Stimulated activated naive CD8-positive, alpha-beta T cell treated with anti-CD3 and anti-CD28 coated beads, Interleukin-15, amount 100 ng/mL, for 72 hours (primary cell): Measurements from ENCODE around the gene CEBPG.

ENCODE experiments used
- ATAC-seq: fragments of 150-1000 bp; cut with Tn5 transposase; 2 replicates; pipeline ENCODE4 v1.10.0; 2021; ENCODE audit warnings: mild to moderate bottlenecking, moderate library complexity
- DNase-seq, 2 donors: peaks; one replicate each; pipeline ENCODE4 v3.0.0; 2021 to 2022
- H3K27ac Mint-ChIP-seq, 2 donors: one replicate each; pipeline ENCODE4 v1.8.0; 2022; ENCODE audit warnings: mild to moderate bottlenecking in 2 of 2, mixed read lengths in 2 of 2, moderate library complexity in 2 of 2
- H3K27me3 Mint-ChIP-seq: one replicate; pipeline ENCODE4 v1.8.0; 2022; ENCODE audit warnings: mixed read lengths
- H3K4me1 Mint-ChIP-seq: one replicate; pipeline ENCODE4 v1.8.0; 2022; ENCODE audit warnings: mild to moderate bottlenecking, mixed read lengths
- H3K4me3 Mint-ChIP-seq, 2 donors: one replicate each; pipeline ENCODE4 v1.8.0; 2022; ENCODE audit warnings: mild to moderate bottlenecking in 2 of 2, mixed read lengths in 2 of 2, moderate library complexity in 1 of 2
- H3K9me3 Mint-ChIP-seq, 2 donors: one replicate each; pipeline ENCODE4 v1.8.0; 2022; ENCODE audit warnings: mixed read lengths in 2 of 2

Gene CEBPG

DNA sequence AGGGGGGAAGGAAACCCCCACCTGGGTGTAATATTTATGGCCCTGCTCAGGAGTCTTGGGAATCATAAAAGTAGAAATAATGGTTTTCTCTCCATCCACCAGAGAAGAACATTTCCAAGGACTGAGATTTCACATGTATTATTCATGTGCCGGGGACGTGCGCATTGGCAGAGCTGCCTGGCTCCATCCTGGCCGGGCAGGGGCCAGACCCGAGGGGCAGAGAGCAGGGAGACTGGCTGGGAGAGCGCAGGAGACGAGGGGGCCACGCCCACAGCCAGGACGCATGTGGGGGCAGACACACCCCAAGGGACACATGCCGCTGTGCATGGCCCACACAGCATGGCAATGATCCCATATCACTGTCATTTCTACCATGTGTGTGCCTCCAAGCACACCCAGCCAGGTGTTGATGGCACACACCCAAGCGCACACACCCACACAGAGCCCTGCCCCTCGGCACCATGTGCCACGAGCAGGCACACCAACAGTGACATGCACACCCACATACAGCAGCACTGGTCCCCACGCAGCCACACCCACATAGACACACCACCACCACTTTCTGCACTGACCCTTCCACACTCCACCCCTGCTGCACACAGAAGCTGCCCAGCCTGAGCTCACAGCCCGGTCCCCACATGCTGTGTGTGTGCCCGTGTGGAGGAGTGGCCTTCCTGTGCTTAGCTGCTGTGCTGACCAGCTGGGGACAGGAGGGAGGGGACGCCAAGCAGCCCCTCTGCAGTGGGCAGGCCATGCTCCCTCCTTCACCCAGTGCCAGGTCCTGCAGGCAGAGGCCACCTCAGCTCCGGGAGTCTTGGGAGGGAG, 39.3 kb downstream of the CEBPG start:
- Mint-ChIP-seq H3K27ac (peak overlapping the region in 1 of 2 donors; percentile 34), H3K9me3 (no peaks in the 10 kb centered on the region), H3K27me3 (no peaks in the 10 kb centered on the region), H3K4me1 (peaks cover 13% of the 10 kb centered on the region), H3K4me3 (no peak overlapping the region)
- DNase-seq (no peak), ATAC-seq (no peak)

GRCh38 chr19:33413426-33413725, 39.9 kb downstream of the CEBPG start:
- ATAC-seq = no peak
- H3K4me3 Mint-ChIP-seq = no peak overlapping the region
- H3K4me1 Mint-ChIP-seq = peaks cover 13% of the 10 kb centered on the region
- H3K27me3 Mint-ChIP-seq = no peaks in the 10 kb centered on the region
- H3K9me3 Mint-ChIP-seq = no peaks in the 10 kb centered on the region
- DNase-seq = no peak
- no peak overlapping the region for H3K27ac Mint-ChIP-seq

DNA sequence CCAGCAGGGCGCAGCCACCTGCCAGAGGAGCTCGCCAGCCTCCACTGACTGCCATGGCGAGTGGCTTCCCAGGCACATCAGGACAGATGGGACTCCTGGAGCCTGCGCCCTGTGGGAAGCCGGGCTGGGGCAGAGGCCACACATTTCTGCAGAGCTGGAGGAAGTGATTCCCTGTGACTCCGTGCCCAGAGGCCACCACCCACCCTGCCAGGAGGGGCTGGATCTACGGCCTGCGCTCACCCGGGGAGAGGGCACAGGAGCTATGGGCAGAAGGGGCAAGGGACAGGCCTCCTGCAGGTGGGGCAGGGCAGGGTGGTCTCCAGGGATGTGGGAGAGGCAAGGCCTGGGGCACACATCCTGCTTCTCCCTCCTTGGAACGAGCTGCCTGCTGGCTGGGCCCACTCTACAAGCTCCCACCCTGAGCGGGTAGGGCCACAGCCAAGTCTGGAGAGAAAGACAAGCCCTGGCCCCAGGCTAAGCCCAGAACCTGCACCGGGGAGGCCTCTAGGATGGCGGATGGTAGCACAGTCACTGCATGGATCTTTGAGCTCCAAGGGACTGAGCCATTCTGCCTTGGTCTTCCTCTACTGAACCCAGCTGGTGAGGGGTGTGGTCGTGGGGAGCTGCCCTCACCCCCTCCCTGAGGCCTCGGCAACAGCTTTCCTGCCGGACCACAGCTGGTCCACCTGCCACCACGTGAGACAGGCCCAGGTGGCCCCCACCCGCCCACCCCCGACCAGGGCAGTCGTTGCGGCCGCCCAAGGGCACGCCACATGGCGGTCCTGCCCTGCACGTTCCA, 40.6 kb downstream of the CEBPG start:
- Mint-ChIP-seq H3K9me3 (no peaks in the 10 kb centered on the region), H3K27ac (no peak overlapping the region), H3K27me3 (no peaks in the 10 kb centered on the region), H3K4me1 (peaks cover 13% of the 10 kb centered on the region), H3K4me3 (no peak overlapping the region)
- ATAC-seq = no peak
- no peak for DNase-seq

DNA sequence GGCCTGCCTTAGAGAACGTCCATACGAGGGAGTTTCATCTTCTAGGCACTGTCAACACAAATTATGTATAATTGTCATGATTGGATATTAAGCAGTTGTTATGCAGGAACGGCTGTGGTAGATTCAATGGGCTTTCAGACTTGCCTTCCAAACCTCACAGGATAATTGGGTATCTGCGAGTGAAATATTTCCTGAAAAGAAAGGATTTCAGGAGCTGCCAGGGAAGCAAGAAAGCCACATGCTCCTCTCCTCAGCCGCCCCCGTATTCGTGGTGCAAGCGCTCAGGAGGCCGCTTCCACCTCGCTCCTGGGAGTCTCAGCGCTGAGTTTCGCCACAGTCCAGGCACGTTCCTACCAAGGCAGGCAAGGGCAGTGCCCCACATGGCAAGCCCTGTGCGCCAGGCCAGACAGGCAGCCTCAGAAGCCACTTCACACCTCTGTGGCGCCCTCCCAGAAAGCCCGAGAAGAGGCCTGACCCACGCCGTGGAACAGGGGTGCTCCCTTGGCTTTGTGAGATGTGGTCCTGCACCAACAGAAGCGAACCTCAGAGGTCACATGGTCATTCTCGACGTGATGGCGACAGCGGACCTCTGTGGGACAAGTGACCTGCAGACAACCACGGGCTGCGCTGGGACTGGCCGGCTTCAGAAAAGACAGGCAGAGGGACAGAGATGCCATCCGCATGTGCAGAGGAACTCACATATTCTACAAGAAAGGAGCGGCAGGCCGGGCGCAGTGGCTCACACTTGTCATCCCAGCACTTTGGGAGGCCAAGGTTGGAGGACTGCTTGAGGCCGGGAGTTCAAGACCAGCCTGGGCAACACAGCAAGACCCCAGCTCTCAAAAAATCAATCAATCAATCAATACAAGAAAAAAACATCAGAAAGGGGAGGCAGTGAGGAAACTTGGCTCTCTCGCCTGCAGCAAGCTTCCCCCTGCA, 41.4 kb downstream of the CEBPG start:
- H3K4me1 Mint-ChIP-seq = peaks cover 13% of the 10 kb centered on the region
- H3K27me3 Mint-ChIP-seq = no peaks in the 10 kb centered on the region
- ATAC-seq (no peak), DNase-seq (no peak)
- H3K4me3 Mint-ChIP-seq = no peak overlapping the region
- H3K27ac Mint-ChIP-seq = no peak overlapping the region
- H3K9me3 Mint-ChIP-seq = no peaks in the 10 kb centered on the region

DNA sequence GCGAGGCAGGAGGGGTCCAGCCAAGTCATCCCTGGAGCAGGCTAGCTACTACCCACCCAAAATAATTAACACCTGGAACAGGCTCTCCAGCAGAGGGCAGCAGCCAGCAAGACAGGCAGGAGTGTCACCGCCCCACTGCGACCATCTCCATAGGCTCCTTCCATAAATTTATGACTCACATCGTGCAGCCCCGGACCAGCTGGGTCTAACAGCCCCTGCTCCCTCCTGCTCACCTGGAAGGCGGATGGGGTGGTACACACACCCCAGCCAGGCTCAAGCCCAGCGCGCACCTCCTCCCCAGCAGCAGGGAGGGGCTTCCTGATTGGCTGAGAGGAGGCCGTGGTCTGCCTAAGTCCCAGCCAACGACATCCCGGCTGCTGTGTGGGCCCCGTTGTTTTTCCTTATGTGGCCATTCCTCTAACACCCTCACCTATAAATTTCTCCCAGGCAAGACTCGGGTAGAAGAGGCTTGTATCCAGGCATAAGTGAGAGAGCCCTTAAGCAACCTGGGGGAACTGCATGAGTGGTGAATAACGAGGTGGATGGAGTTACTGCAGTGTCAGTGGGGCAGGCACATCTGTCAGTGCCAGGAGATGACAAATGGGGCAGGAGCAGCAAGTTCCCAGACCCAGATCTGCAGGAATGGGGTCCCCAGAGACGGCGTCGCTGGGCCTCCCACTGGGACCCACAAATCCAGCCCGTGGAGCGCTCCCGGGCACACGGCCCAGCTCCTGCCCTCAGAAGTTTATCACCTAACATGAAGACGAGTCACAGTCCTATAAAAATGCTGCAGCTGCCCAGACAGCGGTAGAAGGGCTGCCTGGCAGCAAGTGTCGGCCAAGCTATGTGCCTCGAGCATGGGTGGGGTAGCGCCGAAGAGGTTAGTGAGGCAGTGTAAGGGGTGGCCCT, 43.1 kb downstream of the CEBPG start:
- peaks cover 13% of the 10 kb centered on the region for H3K4me1 Mint-ChIP-seq
- DNase-seq (peak; percentile 61 to 70), ATAC-seq (peak; percentile 77)
- no peaks in the 10 kb centered on the region for H3K27me3 Mint-ChIP-seq
- H3K4me3 Mint-ChIP-seq = peak overlapping the region in 1 of 2 donors; percentile 67
- no peaks in the 10 kb centered on the region for H3K9me3 Mint-ChIP-seq
- H3K27ac Mint-ChIP-seq = peak overlapping the region in 1 of 2 donors; percentile 10

DNA sequence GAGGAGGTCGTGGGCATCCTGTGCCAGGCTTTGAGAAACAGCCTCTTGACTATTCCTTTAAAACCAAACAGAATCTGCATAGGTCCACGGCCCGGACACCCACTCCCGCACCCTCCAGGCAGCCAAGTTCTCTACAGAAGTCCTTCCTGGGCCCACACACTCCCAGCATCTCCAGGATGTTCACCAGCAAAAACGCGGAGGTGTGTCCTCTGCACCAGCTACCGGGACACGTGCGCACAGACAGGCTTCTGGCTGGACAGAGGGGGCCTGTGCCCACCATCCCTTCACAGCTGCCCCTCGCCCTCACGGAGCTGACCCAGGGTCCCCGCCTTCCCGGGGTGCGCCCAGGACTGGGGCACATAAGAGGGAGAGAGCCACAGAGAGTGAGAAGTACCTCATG, 44.2 kb downstream of the CEBPG start:
- Mint-ChIP-seq H3K27ac (no peak overlapping the region), H3K27me3 (no peaks in the 10 kb centered on the region), H3K4me3 (no peak overlapping the region), H3K4me1 (peaks cover 13% of the 10 kb centered on the region), H3K9me3 (no peaks in the 10 kb centered on the region)
- no peak for ATAC-seq
- DNase-seq = no peak

- DNase-seq = no peak
- no peak for ATAC-seq
- H3K27ac Mint-ChIP-seq = no peak overlapping the region
- H3K4me1 Mint-ChIP-seq = peaks cover 13% of the 10 kb centered on the region
- no peaks in the 10 kb centered on the region for H3K9me3 Mint-ChIP-seq
- H3K4me3 Mint-ChIP-seq = no peak overlapping the region
- no peaks in the 10 kb centered on the region for H3K27me3 Mint-ChIP-seq
Measured at GRCh38 chr19:33418461-33418860, 45.0 kb downstream of the CEBPG start.

DNA sequence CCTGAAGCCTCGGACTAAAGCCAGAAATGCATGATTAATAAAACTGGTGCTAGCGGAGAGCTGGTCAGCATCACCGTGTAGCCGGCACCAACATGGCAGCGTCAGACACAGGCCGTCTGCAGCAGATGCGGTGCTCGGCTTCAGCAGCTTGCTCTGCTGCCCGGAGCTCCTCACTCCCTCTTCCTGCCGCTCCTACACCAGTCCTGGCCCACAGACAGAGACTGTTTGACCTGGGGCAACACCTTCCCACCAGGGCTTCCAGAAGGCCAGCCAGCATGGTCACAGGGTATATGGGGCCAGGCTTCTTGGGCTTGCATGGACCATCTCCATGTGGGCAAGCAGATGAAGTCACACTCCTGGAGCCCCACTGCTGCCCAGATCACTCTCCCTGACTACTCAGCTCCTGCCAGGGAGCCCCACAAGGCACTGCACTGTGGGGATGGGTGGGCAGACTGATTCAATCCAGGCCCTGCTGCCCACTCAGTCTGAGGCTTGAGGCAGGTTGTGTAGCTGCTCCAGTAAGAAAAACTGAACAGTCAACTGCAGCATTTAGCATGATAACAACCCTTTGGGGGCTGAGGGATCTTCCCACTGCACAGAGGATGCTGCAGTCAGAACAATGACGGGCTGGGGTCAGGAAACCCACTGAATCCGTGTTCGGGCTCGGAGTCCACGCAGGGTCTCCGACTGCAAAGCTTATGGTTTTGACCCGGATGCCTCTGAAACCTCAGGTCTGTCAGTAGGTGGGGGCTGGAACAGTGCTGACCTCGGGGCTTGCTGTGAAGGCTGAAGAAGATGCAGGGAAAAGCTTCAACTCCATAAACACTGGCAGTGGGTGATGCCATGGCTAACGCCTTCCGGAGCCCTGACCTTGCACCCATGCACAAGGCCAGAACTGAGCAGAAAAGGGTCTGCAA, 45.6 kb downstream of the CEBPG start:
- no peak for ATAC-seq

DNA sequence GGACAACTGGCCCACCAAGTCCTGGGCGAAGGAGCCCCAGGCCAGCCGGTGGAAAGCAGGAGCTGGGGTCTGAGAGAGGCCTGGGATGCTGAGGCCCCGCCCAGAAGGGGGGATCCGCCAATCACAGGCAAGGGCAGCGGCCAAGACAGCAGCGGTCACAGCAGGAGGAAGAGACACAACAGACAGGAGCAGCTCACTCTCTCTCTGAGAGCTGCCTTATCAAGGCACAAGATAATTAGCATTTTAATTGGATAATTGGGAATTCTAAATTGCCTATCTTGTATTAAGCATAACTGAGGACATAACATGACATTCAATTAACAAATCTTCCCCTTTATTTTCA, 46.2 kb downstream of the CEBPG start:
- H3K4me1 Mint-ChIP-seq = peaks cover 13% of the 10 kb centered on the region
- no peak overlapping the region for H3K4me3 Mint-ChIP-seq
- no peaks in the 10 kb centered on the region for H3K9me3 Mint-ChIP-seq
- H3K27me3 Mint-ChIP-seq = no peaks in the 10 kb centered on the region
- DNase-seq (no peak), ATAC-seq (no peak)
- H3K27ac Mint-ChIP-seq = no peak overlapping the region

More for the DNA sequence above, 45.6 kb downstream of the CEBPG start:
- H3K27ac Mint-ChIP-seq = no peak overlapping the region
- no peak for DNase-seq
- H3K4me1 Mint-ChIP-seq = peaks cover 13% of the 10 kb centered on the region
- H3K4me3 Mint-ChIP-seq = no peak overlapping the region
- no peaks in the 10 kb centered on the region for H3K27me3 Mint-ChIP-seq
- no peaks in the 10 kb centered on the region for H3K9me3 Mint-ChIP-seq

- Mint-ChIP-seq H3K9me3 (no peaks in the 10 kb centered on the region), H3K27me3 (no peaks in the 10 kb centered on the region), H3K4me3 (no peak overlapping the region), H3K4me1 (peaks cover 12% of the 10 kb centered on the region), H3K27ac (no peak overlapping the region)
- no peak for ATAC-seq
- no peak for DNase-seq
Measured at GRCh38 chr19:33420821-33421220, 47.3 kb downstream of the CEBPG start.

DNA sequence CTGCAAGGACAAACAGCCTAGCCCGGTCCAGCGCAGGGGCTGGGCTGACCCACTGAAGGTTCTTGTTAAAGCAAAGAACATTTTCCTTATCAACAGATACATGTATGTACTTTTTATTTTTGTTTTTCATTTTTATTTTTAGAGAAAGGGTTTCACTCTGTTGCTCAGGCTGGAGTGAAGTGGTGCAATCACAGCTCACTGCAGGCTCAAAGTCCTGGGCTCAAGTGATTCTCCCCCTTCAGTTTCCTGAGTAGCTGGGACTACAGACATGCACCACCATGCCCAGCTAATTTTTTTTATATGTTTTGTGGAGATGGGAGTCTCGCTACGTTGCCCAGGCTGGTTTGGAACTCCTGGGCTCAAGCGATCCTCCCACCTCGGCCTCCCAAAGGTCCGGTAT, 47.9 kb downstream of the CEBPG start:
- no peak for ATAC-seq
- Mint-ChIP-seq H3K4me1 (peaks cover 6% of the 10 kb centered on the region), H3K27me3 (no peaks in the 10 kb centered on the region), H3K27ac (no peak overlapping the region), H3K9me3 (no peaks in the 10 kb centered on the region), H3K4me3 (no peak overlapping the region)
- no peak for DNase-seq

GRCh38 chr19:33422369-33423180, 49.1 kb downstream of the CEBPG start:
- no peaks in the 10 kb centered on the region for H3K4me1 Mint-ChIP-seq

GRCh38 chr19:33424181-33424580, 50.7 kb downstream of the CEBPG start:
- ATAC-seq = no peak
- no peak for DNase-seq
- Mint-ChIP-seq H3K9me3 (no peaks in the 10 kb centered on the region), H3K4me3 (no peak overlapping the region), H3K27ac (peak overlapping the region in 1 of 2 donors; percentile 14), H3K27me3 (no peaks in the 10 kb centered on the region), H3K4me1 (no peaks in the 10 kb centered on the region)

More at GRCh38 chr19:33422369-33423180, 49.1 kb downstream of the CEBPG start:
- no peak for DNase-seq
- ATAC-seq = no peak
- no peak overlapping the region for H3K27ac Mint-ChIP-seq
- no peak overlapping the region for H3K4me3 Mint-ChIP-seq
- no peaks in the 10 kb centered on the region for H3K27me3 Mint-ChIP-seq
- no peaks in the 10 kb centered on the region for H3K9me3 Mint-ChIP-seq
